BLaER1 treated with 17β-estradiol and CSF1 and Interleukin-3, amounts not matched to agents 10 nM and 100 nM (cell line): ENCODE results near the gene ARHGEF17.

Source experiments
- H3K27ac ChIP-seq, 11 experiments: shearing (Covaris generic); formaldehyde crosslinking; 2 replicates each; pipeline ENCODE4 v1.8.1; 2022
- H3K27me3 ChIP-seq, 11 experiments: shearing (Covaris generic); formaldehyde crosslinking; 2 replicates each; pipeline ENCODE4 v1.8.1; 2022
- H3K36me3 ChIP-seq, 11 experiments: shearing (Covaris generic); formaldehyde crosslinking; 2 replicates each; pipeline ENCODE4 v1.8.1; 2022
- H3K4me1 ChIP-seq, 10 experiments: shearing (Covaris generic); formaldehyde crosslinking; 2 replicates each; pipeline ENCODE4 v1.8.1; 2022
- H3K4me2 ChIP-seq, 11 experiments: shearing (Covaris generic); formaldehyde crosslinking; 2 replicates each; pipeline ENCODE4 v1.8.1; 2022
- H3K4me3 ChIP-seq, 10 experiments: shearing (Covaris generic); formaldehyde crosslinking; 2 replicates each; pipeline ENCODE4 v1.8.1; 2022
- H3K9ac ChIP-seq, 11 experiments: shearing (Covaris generic); formaldehyde crosslinking; 2 replicates each; pipeline ENCODE4 v1.8.1; 2022
- H3K9me3 ChIP-seq, 11 experiments: shearing (Covaris generic); formaldehyde crosslinking; replicated peaks in 1 of 11; 2 replicates each; pipeline ENCODE4 v1.8.1; 2022
- H4K20me1 ChIP-seq, 11 experiments: shearing (Covaris generic); formaldehyde crosslinking; 2 replicates each; pipeline ENCODE4 v1.8.1; 2022
- Cebpa-rat ChIP-seq, 11 experiments: shearing (Covaris generic); IDR thresholded peaks; 2 replicates each; pipeline ENCODE4 v1.8.1; 2022

ARHGEF17 gene

DNA sequence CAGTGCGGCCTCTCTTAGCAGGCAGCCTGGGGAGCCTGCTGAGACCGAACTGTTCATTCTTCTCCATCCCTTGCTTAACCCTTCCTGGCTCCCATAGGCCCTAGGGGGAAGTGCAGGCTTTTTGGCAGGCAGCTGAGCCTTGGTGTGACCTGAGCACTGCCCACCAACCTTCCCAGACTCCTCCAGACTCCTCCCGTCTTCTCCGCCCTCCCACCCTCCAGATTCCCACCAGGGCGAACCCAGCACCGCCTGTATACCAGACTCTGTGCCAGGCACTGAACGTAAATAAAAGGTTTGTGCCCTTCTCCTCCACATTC is 76.0 kb downstream of the ARHGEF17 start:
- H3K27ac ChIP-seq: peak overlapping the region; percentile 79 to 99 (median 91)
- H3K27me3 ChIP-seq: no peaks in the 10 kb centered on the region
- H3K4me3 ChIP-seq: peak overlapping the region in 4 of 10 experiments; percentile 3 to 100 (median 28); a peak in 6 of 20 replicates
- peak overlapping the region; percentile 89 to 100 (median 96) for H3K4me2 ChIP-seq
- H3K36me3 ChIP-seq: peaks cover 0 to 42% (median 6%) of the 10 kb centered on the region in 11 experiments; a peak in 10 of 22 replicates
- peak overlapping the region; percentile 60 to 99 (median 99); a peak in 20 of 22 replicates for H3K9ac ChIP-seq
- no peak for TF ChIP-seq Cebpa-rat (IDR thresholded peaks at IDR 0.05)
- H4K20me1 ChIP-seq: peaks cover 32 to 100% (median 79%) of the 10 kb centered on the region in 11 experiments; a peak in 21 of 22 replicates
- H3K9me3 ChIP-seq: no peaks in the 10 kb centered on the region
- H3K4me1 ChIP-seq: peaks cover 98 to 100% (median 100%) of the 10 kb centered on the region in 10 experiments

DNA sequence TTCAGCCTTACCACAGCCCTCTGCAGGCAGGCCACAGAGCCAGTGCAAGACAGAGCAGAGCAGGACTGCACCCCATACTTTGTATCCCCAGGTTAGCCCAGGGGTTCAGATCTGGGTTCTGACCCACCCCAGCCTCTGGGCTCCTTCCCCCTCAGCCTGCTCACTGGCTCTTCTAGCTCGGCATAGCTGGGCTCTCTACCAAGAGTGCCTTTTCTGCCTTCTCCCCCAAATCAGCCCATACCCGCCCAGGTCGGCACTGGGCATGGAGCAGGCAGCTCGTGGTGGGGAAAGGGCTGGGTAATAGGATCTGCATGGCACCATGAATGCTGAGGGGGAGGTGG is 76.4 kb downstream of the ARHGEF17 start:
- H3K4me1 ChIP-seq: peaks cover 98 to 100% (median 100%) of the 10 kb centered on the region in 10 experiments

DNA sequence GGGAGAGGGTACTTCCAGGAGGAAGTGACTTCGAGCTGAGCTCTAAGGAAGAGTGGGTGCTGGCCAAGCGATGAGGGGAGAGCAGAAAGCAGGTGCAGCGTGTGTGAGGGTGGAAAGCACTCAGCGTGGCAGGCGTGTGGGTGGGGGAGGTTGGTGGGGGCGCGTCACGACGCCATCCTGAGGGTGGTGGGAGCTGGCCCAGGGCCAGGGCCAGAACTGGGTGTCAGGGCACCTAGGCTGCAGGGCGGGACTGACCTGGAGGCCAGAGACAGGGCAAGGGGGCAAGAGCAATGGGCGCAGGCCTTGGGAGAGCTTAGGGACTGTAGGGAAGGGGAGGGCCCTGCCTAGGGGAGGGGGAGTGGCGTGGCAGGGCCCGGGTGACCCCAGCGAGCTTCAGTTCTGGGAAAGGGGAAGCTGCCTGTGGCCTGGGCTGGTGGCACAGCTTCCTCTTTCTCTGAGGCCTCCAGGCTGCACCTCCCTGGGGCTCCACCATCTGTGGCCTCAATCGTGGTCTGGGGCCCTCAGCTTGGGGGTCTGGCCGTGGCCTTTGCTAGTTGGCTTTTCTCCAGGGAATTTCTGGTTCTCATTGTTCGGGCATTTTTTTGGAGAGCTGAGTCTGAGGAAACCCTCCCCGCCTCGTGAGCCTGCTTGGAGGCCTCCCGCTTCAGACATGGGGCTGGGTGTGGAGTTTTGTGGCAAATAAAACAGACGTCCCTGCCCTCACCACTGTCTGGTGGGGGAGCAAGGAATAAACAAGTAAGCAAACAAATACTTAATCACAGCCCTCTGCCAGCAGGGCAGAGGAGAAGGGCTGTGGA is 77.0 kb downstream of the ARHGEF17 start:
- no peaks in the 10 kb centered on the region for H3K27me3 ChIP-seq
- H3K36me3 ChIP-seq: peaks cover 0 to 42% (median 6%) of the 10 kb centered on the region in 11 experiments; a peak in 11 of 22 replicates
- peak overlapping the region; percentile 89 to 100 (median 97) for H3K4me2 ChIP-seq
- H3K9ac ChIP-seq: peak overlapping the region; percentile 60 to 99 (median 98)
- H3K27ac ChIP-seq: peak overlapping the region; percentile 79 to 99 (median 91)
- peaks cover 32 to 100% (median 79%) of the 10 kb centered on the region in 11 experiments for H4K20me1 ChIP-seq
- H3K4me1 ChIP-seq: peaks cover 98 to 100% (median 100%) of the 10 kb centered on the region in 10 experiments
- H3K9me3 ChIP-seq: no peaks in the 10 kb centered on the region
- no peak for TF ChIP-seq Cebpa-rat (IDR thresholded peaks at IDR 0.05)
- H3K4me3 ChIP-seq: peak overlapping the region; percentile 17 to 100 (median 49); a peak in 17 of 20 replicates

More for the DNA sequence above, 76.4 kb downstream of the ARHGEF17 start:
- Histone ChIP-seq H3K4me2 (peak overlapping the region; percentile 89 to 100 (median 96)), H3K4me3 (peak overlapping the region in 7 of 10 experiments; percentile 3 to 100 (median 14); a peak in 7 of 20 replicates), H3K27ac (peak overlapping the region; percentile 79 to 99 (median 91)), H3K36me3 (peaks cover 0 to 42% (median 6%) of the 10 kb centered on the region in 11 experiments; a peak in 12 of 22 replicates), H3K9ac (peak overlapping the region; percentile 60 to 99 (median 98); a peak in 20 of 22 replicates), H3K9me3 (no peaks in the 10 kb centered on the region), H3K27me3 (no peaks in the 10 kb centered on the region), H4K20me1 (peaks cover 32 to 100% (median 79%) of the 10 kb centered on the region in 11 experiments)
- no peak for TF ChIP-seq Cebpa-rat (IDR thresholded peaks at IDR 0.05)

DNA sequence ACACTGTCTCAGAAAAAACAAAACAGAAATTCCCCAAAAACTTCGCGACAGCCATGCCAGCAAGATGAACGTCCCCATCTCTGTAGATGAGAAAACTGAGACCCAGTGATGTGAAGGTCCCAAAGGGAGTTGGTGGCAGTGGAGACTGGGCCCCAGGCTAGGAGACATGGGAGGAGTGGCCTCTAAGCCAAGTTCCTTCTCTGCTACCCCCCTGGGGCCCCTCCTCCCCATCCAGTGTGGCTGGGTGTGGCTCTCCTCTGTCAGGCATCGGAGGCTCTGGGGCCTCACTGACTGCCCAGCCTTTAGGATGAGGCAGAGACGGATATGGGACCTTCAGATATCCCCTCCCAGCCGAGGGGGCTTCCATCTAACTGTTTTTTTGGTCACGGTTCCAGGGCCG is 77.9 kb downstream of the ARHGEF17 start:
- TF ChIP-seq Cebpa-rat (IDR thresholded peaks at IDR 0.05): no peak
- no peaks in the 10 kb centered on the region for H3K27me3 ChIP-seq
- H3K36me3 ChIP-seq: peaks cover 7 to 49% (median 13%) of the 10 kb centered on the region in 11 experiments
- peak overlapping the region; percentile 14 to 64 (median 49); a peak in 19 of 20 replicates for H3K4me3 ChIP-seq
- H3K4me1 ChIP-seq: peaks cover 98 to 100% (median 100%) of the 10 kb centered on the region in 10 experiments
- H3K9me3 ChIP-seq: no peaks in the 10 kb centered on the region
- H3K9ac ChIP-seq: peak overlapping the region; percentile 60 to 99 (median 98)
- H3K4me2 ChIP-seq: peak overlapping the region; percentile 89 to 100 (median 97)
- peak overlapping the region; percentile 79 to 99 (median 91) for H3K27ac ChIP-seq
- H4K20me1 ChIP-seq: peaks cover 33 to 100% (median 79%) of the 10 kb centered on the region in 11 experiments

DNA sequence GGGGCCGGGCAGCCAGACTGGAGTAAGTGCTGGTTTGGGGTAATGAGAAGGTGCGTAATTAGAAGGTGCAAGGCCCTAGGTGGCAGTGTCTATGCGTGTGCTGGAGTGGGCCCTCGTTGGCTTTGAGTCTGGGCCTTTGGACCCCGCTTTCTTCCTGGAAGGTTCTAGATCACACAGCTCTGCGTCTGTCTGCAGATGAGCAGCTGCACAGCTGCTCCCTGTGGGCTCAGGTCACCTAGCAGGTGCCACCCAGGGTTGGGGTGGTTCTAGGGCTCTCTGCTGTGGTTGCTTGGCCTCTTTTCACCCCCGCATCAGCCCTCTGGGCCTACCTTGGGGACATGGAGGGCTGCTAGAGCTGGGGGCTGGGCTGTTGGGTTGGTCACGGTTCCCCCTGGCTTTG is 78.5 kb downstream of the ARHGEF17 start:
- H3K4me2 ChIP-seq: peak overlapping the region; percentile 89 to 100 (median 97)
- peaks cover 12 to 52% (median 18%) of the 10 kb centered on the region in 11 experiments for H3K36me3 ChIP-seq
- peak overlapping the region; percentile 60 to 99 (median 98) for H3K9ac ChIP-seq
- H3K4me3 ChIP-seq: peak overlapping the region; percentile 14 to 64 (median 49); a peak in 18 of 20 replicates
- H3K9me3 ChIP-seq: no peaks in the 10 kb centered on the region
- peaks cover 98 to 100% (median 100%) of the 10 kb centered on the region in 10 experiments for H3K4me1 ChIP-seq
- peak overlapping the region; percentile 79 to 99 (median 91) for H3K27ac ChIP-seq
- TF ChIP-seq Cebpa-rat (IDR thresholded peaks at IDR 0.05): no peak
- peaks cover 35 to 100% (median 79%) of the 10 kb centered on the region in 11 experiments for H4K20me1 ChIP-seq
- H3K27me3 ChIP-seq: no peaks in the 10 kb centered on the region

DNA sequence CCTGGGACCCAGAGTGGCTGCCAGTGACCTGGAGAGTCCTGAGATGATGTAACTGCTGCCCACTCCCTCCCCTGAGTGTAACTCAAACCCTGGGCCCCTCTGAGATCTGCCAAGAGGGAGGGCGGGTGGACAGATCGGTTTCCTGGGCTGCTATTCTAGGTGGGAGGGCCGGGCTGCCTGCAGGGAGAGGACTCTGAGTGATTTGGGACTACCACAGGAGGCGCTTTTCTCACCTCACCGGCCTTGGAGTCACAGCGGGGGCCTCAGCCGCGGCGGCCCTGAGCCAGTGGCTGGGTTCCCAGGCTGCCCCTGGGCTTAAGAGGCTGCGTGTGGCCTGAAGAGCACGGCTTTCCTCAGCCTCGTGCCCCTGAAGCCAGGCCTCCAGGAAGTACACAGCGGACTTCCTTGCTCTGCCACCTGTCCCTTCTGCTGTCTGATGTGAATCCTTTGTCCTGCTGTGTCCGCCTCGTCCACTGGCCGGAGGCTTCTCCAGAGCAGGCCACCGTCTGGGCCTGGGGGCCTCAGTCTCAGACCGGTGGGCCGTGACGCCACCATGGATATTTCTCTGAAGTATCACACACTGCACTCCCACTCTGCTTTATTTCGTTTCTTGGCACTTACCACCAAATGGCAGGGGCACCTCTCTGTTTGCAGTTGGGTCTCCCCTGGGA is 79.7 kb downstream of the ARHGEF17 start:
- H3K4me1 ChIP-seq: peaks cover 98 to 100% (median 100%) of the 10 kb centered on the region in 10 experiments
- peak overlapping the region; percentile 60 to 99 (median 98) for H3K9ac ChIP-seq
- H4K20me1 ChIP-seq: peaks cover 46 to 100% (median 79%) of the 10 kb centered on the region in 11 experiments
- peak overlapping the region; percentile 79 to 99 (median 91) for H3K27ac ChIP-seq
- H3K27me3 ChIP-seq: no peaks in the 10 kb centered on the region
- no peaks in the 10 kb centered on the region for H3K9me3 ChIP-seq
- H3K4me3 ChIP-seq: peak overlapping the region in 9 of 10 experiments; percentile 28 to 56 (median 42); a peak in 15 of 20 replicates
- peaks cover 20 to 54% (median 30%) of the 10 kb centered on the region in 11 experiments for H3K36me3 ChIP-seq
- H3K4me2 ChIP-seq: peak overlapping the region; percentile 89 to 100 (median 97)
- TF ChIP-seq Cebpa-rat (IDR thresholded peaks at IDR 0.05): no peak

DNA sequence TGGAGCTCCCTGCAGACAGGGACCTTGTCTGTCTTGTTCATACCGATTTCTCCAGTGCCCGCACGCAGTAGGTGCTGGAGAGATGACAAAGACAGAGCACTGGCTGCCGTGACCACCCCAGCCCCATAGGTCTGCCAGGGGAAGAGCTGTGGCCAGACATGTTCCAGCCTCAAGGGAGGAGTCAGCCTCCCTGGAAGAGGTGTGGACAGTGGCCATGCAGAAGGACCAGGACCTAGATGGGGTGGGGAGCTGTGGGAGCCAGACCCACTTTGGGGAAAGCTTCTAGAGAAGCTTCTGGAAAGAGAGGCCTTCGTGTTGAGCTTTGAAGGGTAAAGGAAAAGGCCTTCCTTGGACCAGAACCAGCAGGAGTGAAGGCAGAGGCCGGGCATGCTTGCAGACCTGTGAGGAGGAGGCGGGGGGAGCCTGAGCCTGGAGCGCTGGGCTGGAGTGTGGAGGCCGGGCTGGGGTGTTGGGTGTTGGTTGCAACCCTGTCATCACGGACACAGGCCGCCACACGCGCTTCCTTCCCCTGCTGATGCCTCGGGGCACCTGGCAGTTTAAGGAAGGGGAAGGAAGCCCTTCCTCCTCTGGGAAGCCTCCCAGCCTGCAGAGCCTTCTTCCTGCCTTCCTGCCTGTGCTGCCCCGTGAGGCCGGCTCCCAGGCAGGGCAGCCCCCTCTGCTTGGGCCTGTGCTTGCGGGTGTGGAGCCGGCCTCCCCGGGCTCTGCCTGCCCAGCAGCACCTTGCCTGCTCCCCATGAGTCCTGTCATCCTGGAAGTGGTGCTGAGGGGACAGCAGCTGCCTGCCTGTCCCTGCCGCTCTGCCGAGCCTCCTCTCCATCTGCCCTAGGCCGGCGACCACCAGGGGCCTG is 80.4 kb downstream of the ARHGEF17 start:
- H3K27me3 ChIP-seq: no peaks in the 10 kb centered on the region
- H3K4me3 ChIP-seq: peak overlapping the region in 9 of 10 experiments; percentile 14 to 56 (median 42); a peak in 18 of 20 replicates
- H3K9ac ChIP-seq: peak overlapping the region; percentile 60 to 99 (median 98); a peak in 21 of 22 replicates
- no peaks in the 10 kb centered on the region for H3K9me3 ChIP-seq
- H3K36me3 ChIP-seq: peaks cover 23 to 59% (median 37%) of the 10 kb centered on the region in 11 experiments
- TF ChIP-seq Cebpa-rat (IDR thresholded peaks at IDR 0.05): no peak
- peak overlapping the region; percentile 89 to 100 (median 97) for H3K4me2 ChIP-seq
- peaks cover 49 to 100% (median 79%) of the 10 kb centered on the region in 11 experiments for H4K20me1 ChIP-seq
- peaks cover 98 to 100% (median 100%) of the 10 kb centered on the region in 10 experiments for H3K4me1 ChIP-seq
- H3K27ac ChIP-seq: peak overlapping the region; percentile 79 to 99 (median 91); a peak in 21 of 22 replicates

DNA sequence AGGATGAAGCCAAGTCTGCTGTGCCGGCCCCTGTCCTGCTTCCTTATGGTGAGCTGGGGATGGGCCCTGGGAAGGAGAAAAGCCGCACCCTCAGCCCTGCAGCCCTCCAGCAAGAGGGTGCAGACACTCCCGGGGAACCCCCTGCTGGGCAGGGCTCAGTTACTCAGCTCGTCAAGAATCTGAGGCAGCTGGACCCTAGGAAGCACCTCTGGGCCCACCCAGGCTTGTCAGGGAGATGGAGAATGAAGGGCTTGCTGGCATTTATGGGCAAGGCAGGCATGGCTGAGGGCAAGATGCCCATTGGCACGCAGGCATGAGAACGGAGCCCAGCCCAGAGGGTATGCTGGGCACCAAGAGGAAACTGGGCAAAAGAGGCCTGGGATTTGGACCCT is 81.1 kb downstream of the ARHGEF17 start:
- H3K36me3 ChIP-seq: peaks cover 26 to 57% (median 42%) of the 10 kb centered on the region in 11 experiments
- peaks cover 92 to 97% (median 95%) of the 10 kb centered on the region in 10 experiments for H3K4me1 ChIP-seq
- H3K4me2 ChIP-seq: peak overlapping the region; percentile 89 to 100 (median 97)
- H4K20me1 ChIP-seq: peaks cover 55 to 100% (median 79%) of the 10 kb centered on the region in 11 experiments
- no peaks in the 10 kb centered on the region for H3K9me3 ChIP-seq
- TF ChIP-seq Cebpa-rat (IDR thresholded peaks at IDR 0.05): no peak
- H3K4me3 ChIP-seq: peak overlapping the region in 9 of 10 experiments; percentile 14 to 56 (median 42); a peak in 14 of 20 replicates
- no peaks in the 10 kb centered on the region for H3K27me3 ChIP-seq
- peak overlapping the region in 9 of 11 experiments; percentile 79 to 99 (median 91); a peak in 17 of 22 replicates for H3K27ac ChIP-seq
- H3K9ac ChIP-seq: peak overlapping the region; percentile 31 to 99 (median 98); a peak in 19 of 22 replicates
